Measurements from ENCODE around the gene FAM83F.

- TF ChIP-seq TAF1 (IDR thresholded peaks at IDR 0.05; ENCODE audit: borderline replicate concordance, insufficient read depth, low read length), result no peak
- TF ChIP-seq, protein P1, sequence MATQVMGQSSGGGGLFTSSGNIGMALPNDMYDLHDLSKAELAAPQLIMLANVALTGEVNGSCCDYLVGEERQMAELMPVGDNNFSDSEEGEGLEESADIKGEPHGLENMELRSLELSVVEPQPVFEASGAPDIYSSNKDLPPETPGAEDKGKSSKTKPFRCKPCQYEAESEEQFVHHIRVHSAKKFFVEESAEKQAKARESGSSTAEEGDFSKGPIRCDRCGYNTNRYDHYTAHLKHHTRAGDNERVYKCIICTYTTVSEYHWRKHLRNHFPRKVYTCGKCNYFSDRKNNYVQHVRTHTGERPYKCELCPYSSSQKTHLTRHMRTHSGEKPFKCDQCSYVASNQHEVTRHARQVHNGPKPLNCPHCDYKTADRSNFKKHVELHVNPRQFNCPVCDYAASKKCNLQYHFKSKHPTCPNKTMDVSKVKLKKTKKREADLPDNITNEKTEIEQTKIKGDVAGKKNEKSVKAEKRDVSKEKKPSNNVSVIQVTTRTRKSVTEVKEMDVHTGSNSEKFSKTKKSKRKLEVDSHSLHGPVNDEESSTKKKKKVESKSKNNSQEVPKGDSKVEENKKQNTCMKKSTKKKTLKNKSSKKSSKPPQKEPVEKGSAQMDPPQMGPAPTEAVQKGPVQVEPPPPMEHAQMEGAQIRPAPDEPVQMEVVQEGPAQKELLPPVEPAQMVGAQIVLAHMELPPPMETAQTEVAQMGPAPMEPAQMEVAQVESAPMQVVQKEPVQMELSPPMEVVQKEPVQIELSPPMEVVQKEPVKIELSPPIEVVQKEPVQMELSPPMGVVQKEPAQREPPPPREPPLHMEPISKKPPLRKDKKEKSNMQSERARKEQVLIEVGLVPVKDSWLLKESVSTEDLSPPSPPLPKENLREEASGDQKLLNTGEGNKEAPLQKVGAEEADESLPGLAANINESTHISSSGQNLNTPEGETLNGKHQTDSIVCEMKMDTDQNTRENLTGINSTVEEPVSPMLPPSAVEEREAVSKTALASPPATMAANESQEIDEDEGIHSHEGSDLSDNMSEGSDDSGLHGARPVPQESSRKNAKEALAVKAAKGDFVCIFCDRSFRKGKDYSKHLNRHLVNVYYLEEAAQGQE (IDR thresholded peaks at IDR 0.05; ENCODE audit: insufficient read depth in 1 of 2, low read depth in 2 of 2, low read length in 2 of 2), result no peak
- TF ChIP-seq SIN3A (IDR thresholded peaks at IDR 0.05; ENCODE audit: borderline replicate concordance, insufficient read depth, low read length), result no peak
- TF ChIP-seq POLR2AphosphoS5 (IDR thresholded peaks at IDR 0.05; ENCODE audit: low read depth, low read length), result no peak
These were observed 28.6 kb downstream of the FAM83F start for GRCh38 chr22:40023341-40023841.

Data from PFSK-1 (cell line).